ENCODE data around the gene KNG1.
"Not testable (repeated sequence)": the region's sequence is repeated elsewhere in the genome, so short reads cannot be mapped to it uniquely, and the experiment has no call there.

KNG1 gene

DNA sequence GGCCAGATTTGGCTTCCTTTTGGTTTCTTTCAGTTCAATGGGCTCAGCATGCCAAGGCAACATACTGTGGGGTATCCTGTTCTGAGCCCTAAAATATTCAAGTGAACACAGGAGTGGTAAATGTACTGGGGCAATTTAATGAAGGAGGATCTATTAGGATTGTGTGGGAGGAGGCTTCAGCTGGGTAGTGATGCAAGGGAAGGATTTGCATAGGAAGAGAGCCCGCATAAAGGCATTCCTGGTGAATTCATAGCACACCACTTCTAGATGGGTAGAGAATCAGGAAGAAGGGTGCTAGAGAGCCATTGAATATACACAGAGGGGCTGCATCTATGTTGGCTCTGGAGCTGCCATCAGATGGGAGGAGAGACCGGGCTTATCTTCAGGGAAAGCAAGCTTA, 20.6 kb upstream of the KNG1 start:
- Mint-ChIP-seq H3K9me3 (no peaks in the 10 kb centered on the region), H3K27me3 (peaks cover 24% of the 10 kb centered on the region), H3K27ac (no peak overlapping the region), H3K4me3 (no peak overlapping the region), H3K4me1 (no peaks in the 10 kb centered on the region)
- ATAC-seq = no peak
- no peak for DNase-seq

DNA sequence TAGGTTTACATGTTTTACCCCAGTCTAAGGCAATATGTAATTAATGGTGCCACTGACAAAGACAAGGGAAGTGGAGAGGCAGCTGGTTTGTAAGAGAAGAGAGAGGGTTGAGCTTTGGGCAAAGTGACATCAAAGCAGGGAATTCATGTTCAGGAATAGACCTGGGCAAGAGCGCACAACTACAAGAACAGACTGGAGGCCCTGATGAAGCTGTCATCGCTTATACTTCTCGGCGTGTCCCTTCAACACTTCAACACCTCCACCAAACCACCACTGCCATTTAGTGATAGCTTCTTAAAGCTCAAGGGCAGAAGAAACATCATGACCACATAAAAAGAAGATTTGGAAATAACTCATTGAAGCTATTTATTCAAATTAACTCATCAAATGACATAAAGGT, 19.6 kb upstream of the KNG1 start:
- Mint-ChIP-seq H3K27me3 (peaks cover 29% of the 10 kb centered on the region), H3K4me3 (no peak overlapping the region), H3K9me3 (no peaks in the 10 kb centered on the region), H3K27ac (no peak overlapping the region), H3K4me1 (no peaks in the 10 kb centered on the region)
- no peak for ATAC-seq
- no peak for DNase-seq

DNA sequence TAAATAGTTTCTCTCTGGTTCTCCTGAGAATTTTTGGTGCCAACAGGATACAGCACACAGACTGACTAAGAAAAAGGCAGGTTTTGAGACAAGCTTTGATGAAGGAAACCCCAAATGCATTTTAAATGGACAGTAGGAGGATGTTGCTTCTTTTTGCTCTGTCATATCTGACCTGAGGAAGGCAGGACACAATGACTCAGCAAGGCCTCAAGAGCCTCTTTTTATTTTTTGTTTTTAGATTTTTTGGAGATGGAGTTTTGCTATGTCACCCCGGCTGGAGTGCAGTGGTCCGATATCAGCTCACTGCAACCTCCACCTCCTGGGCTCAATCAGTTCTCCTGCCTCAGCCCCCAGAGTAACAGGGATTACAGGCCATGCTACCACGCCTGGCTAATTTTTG, 16.9 kb upstream of the KNG1 start:
- no peaks in the 10 kb centered on the region for H3K9me3 Mint-ChIP-seq
- H3K27ac Mint-ChIP-seq = no peak overlapping the region
- no peaks in the 10 kb centered on the region for H3K4me1 Mint-ChIP-seq
- ATAC-seq = peak; percentile 37
- no peak for DNase-seq
- no peak overlapping the region for H3K4me3 Mint-ChIP-seq
- peaks cover 28% of the 10 kb centered on the region for H3K27me3 Mint-ChIP-seq

DNA sequence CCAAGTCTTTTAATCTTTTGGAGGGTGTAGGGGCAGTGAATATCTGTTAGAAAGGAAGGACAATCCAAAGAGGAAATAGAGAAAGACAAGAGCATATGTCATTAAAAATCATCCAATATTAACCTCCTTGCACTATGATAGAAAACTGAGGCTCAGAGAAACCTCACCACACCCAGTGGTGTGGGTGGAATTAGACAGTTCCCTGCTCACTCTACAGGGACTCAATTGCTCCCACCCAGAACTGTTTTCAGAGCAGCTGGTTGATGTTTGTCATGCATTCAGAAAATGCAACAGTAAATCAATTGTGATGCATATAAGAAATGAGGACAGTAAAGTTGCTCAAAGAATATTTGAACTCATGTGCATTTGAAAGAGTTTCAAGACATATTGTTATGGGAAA, 14.7 kb upstream of the KNG1 start:
- DNase-seq, H3K27ac Mint-ChIP-seq, ATAC-seq, H3K4me3 Mint-ChIP-seq, H3K9me3 Mint-ChIP-seq: not testable (repeated sequence)
- H3K4me1 Mint-ChIP-seq = peaks cover 13% of the 10 kb centered on the region
- H3K27me3 Mint-ChIP-seq = peaks cover 48% of the 10 kb centered on the region

DNA sequence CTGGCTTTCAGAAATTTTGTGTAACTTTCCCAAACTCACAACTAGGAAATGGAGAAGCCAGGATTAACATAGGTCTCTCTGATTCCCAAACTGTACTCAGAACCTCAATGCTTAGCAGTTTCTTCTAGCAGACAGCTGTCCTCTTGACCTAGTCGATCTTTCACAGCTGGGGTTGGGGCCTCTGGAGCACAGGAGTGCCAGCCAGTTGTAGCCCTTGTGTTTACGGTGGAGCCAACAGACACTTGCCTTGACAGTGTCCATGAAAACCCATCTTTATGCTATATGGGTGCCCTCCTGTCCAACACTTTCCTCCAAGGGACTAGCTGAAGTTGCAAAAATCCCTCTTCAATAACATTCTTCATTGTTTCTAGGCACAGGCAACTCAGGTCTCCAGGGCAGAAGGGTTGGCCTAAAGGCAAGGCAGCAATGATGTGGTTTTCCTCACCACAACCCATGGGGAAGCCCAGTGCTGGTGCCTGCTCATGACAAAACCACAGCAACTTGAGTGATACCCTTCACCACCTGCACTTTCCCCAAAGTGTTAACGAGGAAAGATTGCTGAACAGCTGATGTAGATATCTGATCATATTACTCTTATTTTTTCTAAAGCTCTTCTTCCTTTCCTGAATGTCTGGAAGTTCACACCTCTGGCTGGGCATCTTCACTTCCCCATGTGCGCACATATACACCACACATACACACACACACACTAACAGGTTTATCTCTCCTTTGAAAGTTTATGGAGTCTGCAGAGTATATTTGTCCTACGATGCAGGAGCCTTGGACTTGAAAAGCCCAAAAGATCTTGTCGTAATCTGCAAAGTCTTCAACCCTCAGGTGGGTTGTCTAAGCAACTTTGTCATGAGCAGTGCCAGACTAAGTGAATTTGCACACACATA, 11.0 kb upstream of the KNG1 start:
- Mint-ChIP-seq H3K9me3 (no peaks in the 10 kb centered on the region), H3K27ac (no peak overlapping the region), H3K27me3 (peaks cover 67% of the 10 kb centered on the region), H3K4me1 (peaks cover 13% of the 10 kb centered on the region), H3K4me3 (no peak overlapping the region)
- ATAC-seq = peak; percentile 100
- DNase-seq = peak; percentile 55 to 76

DNA sequence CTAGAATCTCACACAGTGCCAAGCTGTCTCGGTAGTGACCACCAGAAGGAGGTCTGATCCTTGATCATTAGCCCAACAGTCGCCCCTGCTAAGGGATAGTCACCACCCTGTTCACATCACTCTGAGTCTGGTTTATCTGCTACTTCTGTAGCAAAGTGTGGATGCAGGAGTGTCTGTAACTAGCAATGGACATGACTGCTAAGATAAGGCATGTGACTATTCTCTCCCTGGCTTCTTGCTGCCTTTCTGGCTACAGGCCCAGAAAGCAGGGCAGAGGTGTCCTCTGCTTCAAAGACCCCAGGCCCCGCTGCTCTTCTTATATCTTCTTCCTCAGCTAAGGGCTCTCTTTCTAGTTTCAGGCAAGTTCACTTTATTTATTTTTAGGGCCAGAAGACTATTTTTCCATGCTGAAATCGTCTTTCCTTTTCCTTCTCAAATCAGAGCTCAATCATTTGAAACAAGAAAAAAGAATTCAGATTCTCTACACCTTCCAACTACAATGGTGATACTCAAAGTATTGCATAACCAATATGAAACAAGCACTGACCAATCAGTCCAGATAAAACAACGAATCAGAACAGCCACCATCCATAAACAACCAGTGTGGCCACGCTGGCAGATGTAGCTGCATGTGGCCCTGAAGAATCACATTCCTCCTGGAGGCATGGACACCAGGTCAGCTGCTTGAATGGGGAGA, 8.0 kb upstream of the KNG1 start:
- H3K9me3 Mint-ChIP-seq = no peaks in the 10 kb centered on the region
- peaks cover 50% of the 10 kb centered on the region for H3K27me3 Mint-ChIP-seq
- H3K27ac Mint-ChIP-seq = no peak overlapping the region
- DNase-seq (no peak), ATAC-seq (no peak)
- no peak overlapping the region for H3K4me3 Mint-ChIP-seq
- H3K4me1 Mint-ChIP-seq = peaks cover 13% of the 10 kb centered on the region

DNA sequence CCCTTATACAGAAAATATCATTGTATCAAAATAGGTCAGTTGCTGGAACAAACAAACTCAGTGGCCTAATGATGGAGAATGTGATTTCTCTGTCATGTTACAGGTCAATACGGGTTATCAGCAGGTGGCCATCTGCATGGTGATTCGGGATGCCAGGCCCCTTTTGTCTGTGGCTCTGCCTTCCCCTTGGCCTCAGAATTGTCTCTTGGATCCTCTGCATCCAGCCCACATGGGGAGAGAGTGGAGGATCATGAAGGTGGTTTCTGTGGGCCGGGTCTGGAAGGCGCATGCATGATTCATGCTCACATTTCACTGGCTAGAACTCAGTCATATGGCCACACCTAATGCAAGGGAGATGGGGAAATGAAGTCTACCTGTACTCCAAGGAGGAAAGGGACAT, 6.5 kb upstream of the KNG1 start:
- not testable (repeated sequence) for H3K4me3 Mint-ChIP-seq, H3K9me3 Mint-ChIP-seq, H3K27ac Mint-ChIP-seq, DNase-seq, ATAC-seq
- peaks cover 34% of the 10 kb centered on the region for H3K27me3 Mint-ChIP-seq
- peaks cover 12% of the 10 kb centered on the region for H3K4me1 Mint-ChIP-seq

DNA sequence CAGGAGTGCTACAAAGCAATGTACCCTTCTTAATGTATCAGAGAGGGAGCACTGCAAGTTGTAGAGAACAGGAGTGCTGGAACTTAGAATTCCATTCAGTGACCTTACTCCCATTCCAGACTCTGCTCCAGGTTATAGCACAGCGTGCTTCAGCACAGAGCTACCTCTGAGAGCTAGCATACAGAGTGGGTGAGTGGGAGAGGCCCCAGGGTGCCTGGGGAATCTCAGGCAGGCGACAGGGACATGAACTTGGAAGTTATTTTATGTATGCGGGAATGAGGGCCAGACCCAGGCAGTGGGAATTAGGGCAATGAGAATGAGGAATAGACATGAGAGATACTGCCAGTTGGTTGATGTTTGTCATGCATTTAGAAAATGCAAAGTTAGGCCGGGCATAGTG, 3.7 kb upstream of the KNG1 start:
- no peak for ATAC-seq

DNA sequence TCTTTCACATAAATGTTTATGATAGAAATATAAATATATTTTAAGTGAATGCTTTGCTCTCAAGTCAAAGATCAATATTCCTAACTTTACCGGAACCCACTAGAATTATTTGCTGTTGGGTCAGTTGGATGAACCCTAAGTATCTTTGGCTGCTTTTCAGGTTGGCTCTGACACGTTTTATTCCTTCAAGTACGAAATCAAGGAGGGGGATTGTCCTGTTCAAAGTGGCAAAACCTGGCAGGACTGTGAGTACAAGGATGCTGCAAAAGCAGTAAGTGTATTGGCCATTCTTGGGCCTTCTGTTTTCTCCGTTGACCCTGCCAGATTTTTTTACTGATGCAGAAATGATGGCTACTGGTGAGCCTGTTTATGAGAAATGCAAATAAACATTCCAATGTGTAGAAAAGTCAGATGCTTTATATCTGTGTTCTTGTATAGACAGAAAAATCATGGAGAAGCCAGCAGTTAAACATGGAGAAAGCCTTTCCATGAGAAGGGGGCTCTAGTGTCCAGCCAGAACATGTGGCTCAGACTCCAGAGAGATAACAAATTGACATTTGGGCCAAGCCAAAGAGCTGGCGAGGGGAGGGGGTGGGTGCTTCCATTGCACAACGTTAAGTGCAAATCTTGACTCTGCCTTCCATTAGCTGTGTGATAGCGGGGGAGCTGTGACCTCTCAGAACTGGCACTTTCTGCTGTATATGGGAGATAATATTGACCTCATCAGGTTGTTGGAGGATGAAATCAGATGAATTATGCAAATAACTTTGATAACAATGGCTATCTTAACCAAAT, 3.0 kb downstream of the KNG1 start:
- Mint-ChIP-seq H3K4me1 (no peaks in the 10 kb centered on the region), H3K9me3 (no peaks in the 10 kb centered on the region), H3K4me3 (no peak overlapping the region), H3K27me3 (peaks cover 7% of the 10 kb centered on the region), H3K27ac (no peak overlapping the region)
- ATAC-seq (no peak), DNase-seq (no peak)

More for the DNA sequence above, 3.7 kb upstream of the KNG1 start:
- no peak for DNase-seq
- H3K4me3 Mint-ChIP-seq = no peak overlapping the region
- no peaks in the 10 kb centered on the region for H3K4me1 Mint-ChIP-seq
- peaks cover 9% of the 10 kb centered on the region for H3K27me3 Mint-ChIP-seq
- H3K27ac Mint-ChIP-seq = no peak overlapping the region
- H3K9me3 Mint-ChIP-seq = no peaks in the 10 kb centered on the region

DNA sequence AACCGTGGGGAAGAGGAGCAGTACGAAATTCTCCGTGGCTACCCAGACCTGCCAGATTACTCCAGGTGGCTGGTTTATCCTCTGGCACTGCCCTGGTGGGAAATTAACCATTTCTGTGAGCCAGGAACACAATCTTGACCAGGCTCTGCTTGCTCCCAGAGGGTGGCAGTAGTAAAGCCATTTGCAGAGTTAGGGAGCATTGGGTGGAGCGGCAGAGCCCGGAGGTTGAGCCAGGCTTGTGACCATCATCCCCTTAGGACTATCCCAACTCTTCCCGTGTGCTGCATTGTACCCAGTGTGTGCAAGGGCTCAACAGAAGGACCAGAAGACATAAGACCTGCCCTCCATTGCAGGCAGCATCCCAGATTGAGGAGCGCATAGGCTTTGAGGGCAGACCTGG, 5.3 kb downstream of the KNG1 start:
- peaks cover 7% of the 10 kb centered on the region for H3K27me3 Mint-ChIP-seq
- no peaks in the 10 kb centered on the region for H3K9me3 Mint-ChIP-seq
- H3K27ac Mint-ChIP-seq = no peak overlapping the region
- DNase-seq (no peak), ATAC-seq (no peak)
- no peak overlapping the region for H3K4me3 Mint-ChIP-seq
- H3K4me1 Mint-ChIP-seq = no peaks in the 10 kb centered on the region

DNA sequence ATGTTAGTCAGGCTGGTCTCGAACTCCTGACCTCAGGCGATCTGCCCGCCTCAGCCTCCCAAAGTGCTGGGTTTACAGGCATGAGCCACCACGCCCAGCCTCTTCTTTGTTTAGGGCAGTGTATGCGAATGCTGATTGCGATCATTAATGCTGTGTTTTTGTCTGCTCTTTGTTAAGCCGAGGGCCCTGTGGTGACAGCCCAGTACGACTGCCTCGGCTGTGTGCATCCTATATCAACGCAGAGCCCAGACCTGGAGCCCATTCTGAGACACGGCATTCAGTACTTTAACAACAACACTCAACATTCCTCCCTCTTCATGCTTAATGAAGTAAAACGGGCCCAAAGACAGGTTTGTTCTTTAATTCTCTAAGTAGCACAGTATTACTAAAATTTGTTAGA, 7.8 kb downstream of the KNG1 start:
- no peak overlapping the region for H3K4me3 Mint-ChIP-seq
- H3K27me3 Mint-ChIP-seq = peaks cover 7% of the 10 kb centered on the region
- H3K9me3 Mint-ChIP-seq = no peaks in the 10 kb centered on the region
- H3K4me1 Mint-ChIP-seq = no peaks in the 10 kb centered on the region
- ATAC-seq = no peak
- H3K27ac Mint-ChIP-seq = no peak overlapping the region
- DNase-seq = no peak

DNA sequence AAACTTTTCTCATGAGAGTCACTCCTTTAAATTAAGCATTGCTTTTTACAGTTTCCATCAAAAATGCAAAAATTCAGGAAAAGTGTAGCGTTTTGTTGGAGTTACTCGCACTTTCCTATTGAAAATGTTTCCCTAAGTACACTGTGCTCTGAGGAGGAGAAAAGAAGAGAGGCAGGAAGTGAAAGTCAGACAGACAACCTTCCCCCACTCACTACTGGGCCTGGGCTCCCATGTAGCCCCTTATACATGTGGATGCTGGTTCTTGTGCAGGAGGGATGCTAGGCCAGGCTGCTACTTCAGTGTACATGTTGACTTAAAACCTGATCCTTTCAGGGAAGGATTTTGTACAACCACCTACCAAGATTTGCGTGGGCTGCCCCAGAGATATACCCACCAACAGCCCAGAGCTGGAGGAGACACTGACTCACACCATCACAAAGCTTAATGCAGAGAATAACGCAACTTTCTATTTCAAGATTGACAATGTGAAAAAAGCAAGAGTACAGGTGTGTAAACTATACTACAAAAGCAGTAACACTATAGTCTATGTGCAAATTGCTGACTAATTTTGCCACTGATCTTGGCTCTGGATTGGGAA, 15.1 kb downstream of the KNG1 start:
- Mint-ChIP-seq H3K4me1 (peaks cover 12% of the 10 kb centered on the region), H3K9me3 (no peaks in the 10 kb centered on the region), H3K27me3 (no peaks in the 10 kb centered on the region), H3K4me3 (no peak overlapping the region), H3K27ac (peak overlapping the region in 1 of 2 donors; percentile 60)
- peak; percentile 48 for ATAC-seq
- DNase-seq = no peak

DNA sequence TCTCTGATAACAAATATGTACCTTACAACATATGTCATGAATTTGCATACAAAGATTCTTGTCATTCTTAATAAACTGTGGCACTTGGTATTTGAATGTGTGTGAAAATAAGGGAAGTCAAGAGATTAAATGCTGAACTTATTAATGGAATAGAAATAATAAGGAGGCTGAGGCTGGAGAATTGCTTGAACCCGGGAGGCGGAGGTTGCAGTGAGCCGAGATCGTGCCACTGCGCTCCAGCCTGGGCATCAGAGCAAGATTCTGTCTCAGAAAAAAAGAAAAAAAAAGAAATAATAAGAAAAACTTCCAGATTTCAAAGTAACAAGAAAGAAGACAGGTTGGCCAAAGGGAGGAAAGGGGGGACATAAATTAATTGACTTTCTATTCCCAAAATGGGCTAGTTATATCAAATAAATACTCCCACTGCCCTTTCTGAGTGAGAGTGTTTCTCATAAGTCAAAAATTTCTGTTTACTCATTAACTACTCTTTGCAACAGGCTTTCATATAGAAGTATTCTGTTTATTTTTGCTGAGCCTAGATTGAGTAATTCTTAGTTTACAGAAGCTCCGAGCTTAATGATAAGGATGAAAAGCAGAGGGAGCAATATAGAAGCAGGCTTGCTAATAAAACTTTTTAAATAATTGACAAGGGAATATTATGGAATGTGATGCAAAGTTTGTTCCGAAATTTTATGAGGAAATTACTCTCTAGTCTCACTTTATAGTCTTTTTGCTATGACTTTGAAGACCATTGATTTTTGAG, 25.6 kb downstream of the KNG1 start:
- H3K4me3 Mint-ChIP-seq = no peak overlapping the region
- H3K27ac Mint-ChIP-seq = no peak overlapping the region
- ATAC-seq (no peak), DNase-seq (no peak)
- H3K9me3 Mint-ChIP-seq = no peaks in the 10 kb centered on the region
- no peaks in the 10 kb centered on the region for H3K27me3 Mint-ChIP-seq
- H3K4me1 Mint-ChIP-seq = peaks cover 6% of the 10 kb centered on the region

DNA sequence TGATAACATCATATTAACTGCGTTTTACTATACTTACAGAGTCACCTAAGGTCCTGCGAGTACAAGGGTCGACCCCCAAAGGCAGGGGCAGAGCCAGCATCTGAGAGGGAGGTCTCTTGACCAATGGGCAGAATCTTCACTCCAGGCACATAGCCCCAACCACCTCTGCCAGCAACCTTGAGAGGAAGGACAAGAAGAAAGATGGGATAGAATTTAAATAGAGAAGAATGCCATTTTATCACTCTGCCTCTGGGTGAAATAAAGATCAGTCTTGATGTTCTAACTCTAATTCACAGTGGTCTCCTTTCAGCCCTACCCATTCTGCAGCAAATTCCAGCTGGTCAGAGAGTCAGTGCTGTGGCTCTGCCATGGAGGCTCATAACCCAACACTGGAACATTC, 26.5 kb downstream of the KNG1 start:
- Mint-ChIP-seq H3K27ac (no peak overlapping the region), H3K27me3 (no peaks in the 10 kb centered on the region), H3K9me3 (no peaks in the 10 kb centered on the region), H3K4me3 (no peak overlapping the region), H3K4me1 (peaks cover 6% of the 10 kb centered on the region)
- ATAC-seq (no peak), DNase-seq (no peak)

DNA sequence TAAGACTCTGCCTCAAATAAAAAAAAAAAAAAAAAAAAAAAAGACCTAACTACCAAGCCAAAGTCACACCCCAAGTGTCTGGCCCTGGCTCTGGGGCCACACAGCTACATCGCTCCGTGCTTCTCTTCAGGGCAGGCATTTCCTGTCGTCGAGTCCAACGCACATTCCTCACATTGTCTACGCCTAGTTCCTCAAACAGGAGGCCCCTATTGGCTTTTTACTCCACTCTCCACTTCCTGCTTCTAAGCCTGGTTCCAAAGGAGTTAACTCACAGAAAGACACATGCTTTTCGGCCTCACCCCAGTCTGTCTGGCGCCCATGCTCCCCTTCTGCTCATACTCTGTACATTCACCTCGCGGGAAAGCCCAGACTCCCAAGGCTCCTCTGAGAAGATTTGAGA, 28.8 kb downstream of the KNG1 start:
- peak overlapping the region in 1 of 2 donors; percentile 77 for H3K27ac Mint-ChIP-seq
- no peaks in the 10 kb centered on the region for H3K27me3 Mint-ChIP-seq
- DNase-seq (no peak), ATAC-seq (no peak)
- H3K4me1 Mint-ChIP-seq = peaks cover 6% of the 10 kb centered on the region
- no peak overlapping the region for H3K4me3 Mint-ChIP-seq
- H3K9me3 Mint-ChIP-seq = no peaks in the 10 kb centered on the region
